Activated T-cell treated with anti-CD3 and anti-CD28 coated beads, Interleukin-2, amount 50 U/mL, for 24 hours (primary cell): ENCODE results near the gene MTREX.

ENCODE experiments used
- DNase-seq: peaks from one replicate; pipeline ENCODE4 v3.0.0-alpha.2; 2020
- H3K27ac Mint-ChIP-seq: 2 replicates; pipeline ENCODE4 v1.8.0; 2020; ENCODE audit warnings: mild to moderate bottlenecking, mixed read lengths
- H3K27me3 Mint-ChIP-seq: 2 replicates; pipeline ENCODE4 v1.8.0; 2020; ENCODE audit warnings: mixed read lengths
- H3K36me3 Mint-ChIP-seq: 2 replicates; pipeline ENCODE4 v1.8.0; 2020; ENCODE audit warnings: low read depth, mixed read lengths
- H3K4me1 Mint-ChIP-seq: 2 replicates; pipeline ENCODE4 v1.8.0; 2020; ENCODE audit warnings: low read depth, mixed read lengths
- H3K4me3 Mint-ChIP-seq: 2 replicates; pipeline ENCODE4 v1.8.0; 2020; ENCODE audit warnings: mild to moderate bottlenecking, moderate library complexity, mixed read lengths
- H3K9me3 Mint-ChIP-seq: 2 replicates; pipeline ENCODE4 v1.8.0; 2020; ENCODE audit warnings: mixed read lengths

MTREX gene

GRCh38 chr5:55471468-55471867 lies 163.7 kb downstream of the MTREX start:
- Mint-ChIP-seq H3K27me3 (no peaks in the 10 kb centered on the region), H3K4me3 (no peak overlapping the region), H3K27ac (no peak overlapping the region), H3K36me3 (peaks cover 4% of the 10 kb centered on the region), H3K9me3 (no peaks in the 10 kb centered on the region), H3K4me1 (peaks cover 8% of the 10 kb centered on the region)
- DNase-seq, result no peak

- H3K36me3 Mint-ChIP-seq, result peaks cover 1% of the 10 kb centered on the region
- H3K27me3 Mint-ChIP-seq, result no peaks in the 10 kb centered on the region
- H3K27ac Mint-ChIP-seq, result no peak overlapping the region
- no peaks in the 10 kb centered on the region for H3K9me3 Mint-ChIP-seq
- no peak overlapping the region for H3K4me3 Mint-ChIP-seq
- H3K4me1 Mint-ChIP-seq, result peaks cover 8% of the 10 kb centered on the region
- DNase-seq, result no peak
Observed at GRCh38 chr5:55472642-55473041, 164.9 kb downstream of the MTREX start.
